Right lobe of liver (tissue), 6 donors: Measurements from ENCODE around the gene NPLOC4. TPM values are rescaled to one million over a fixed set of nuclear protein-coding genes. Genes with fewer than 3 reads are reported as not detected.
A peak's percentile ranks its signal among the peaks of the same experiment; 100 is the strongest.

Experiments
- ATAC-seq, 4 donors: fragments of 200-7000 bp; cut with Tn5 transposase; one replicate each; pipeline ENCODE4 v1.9.1; 2020; ENCODE audit warnings: mild to moderate bottlenecking in 4 of 4, moderate library complexity in 4 of 4
- DNase-seq, 3 donors: peaks; one replicate each; pipeline ENCODE4 v3.0.0-alpha.2; 2020
- H3K27ac ChIP-seq, 3 donors: fragments of 200-600 bp; one replicate each; pipeline ENCODE4 v1.8.0; 2022
- H3K27me3 ChIP-seq, 2 donors: fragments of 200-600 bp; one replicate each; pipeline ENCODE4 v1.8.0; 2022
- H3K36me3 ChIP-seq, 4 donors: fragments of 200-600 bp; sonication (generic) in 1 of 4; one replicate each; pipeline versions ENCODE4 v1.5.1 to v1.8.0; 2017 to 2022; ENCODE audit warnings: control low read depth in 1 of 4
- H3K4me1 ChIP-seq, 4 donors: fragments of 200-600 bp; sonication (generic) in 1 of 4; one replicate each; pipeline versions ENCODE4 v1.5.1 to v1.8.0; 2017 to 2022; ENCODE audit warnings: control low read depth in 1 of 4
- H3K4me3 ChIP-seq, 3 donors: fragments of 200-600 bp; one replicate each; pipeline ENCODE4 v1.8.0; 2022
- H3K9me3 ChIP-seq, 4 donors: fragments of 200-600 bp; sonication (generic) in 1 of 4; one replicate each; pipeline versions ENCODE4 v1.5.1 to v1.8.0; 2017 to 2022; ENCODE audit warnings: control low read depth in 1 of 4
- CTCF ChIP-seq, 4 donors: fragments of 200-600 bp in 3 of 4; fragments of 450-650 bp in 1 of 4; IDR thresholded peaks; one replicate each; pipeline versions ENCODE4 v1.5.1 to v1.8.0; 2016 to 2022; ENCODE audit warnings: antibody characterized with exemption in 4 of 4, mild to moderate bottlenecking in 2 of 4
- POLR2A ChIP-seq: fragments of 450-650 bp; IDR thresholded peaks from one replicate; pipeline ENCODE4 v1.6.1; 2017; ENCODE audit warnings: antibody characterized with exemption, mild to moderate bottlenecking
- WGBS: methylation state at CpG from one replicate; pipeline ENCODE4 v1.1.6; 2018; ENCODE audit warnings: low coverage, low lambda C conversion rate; ENCODE audit not compliant: insufficient coverage; ENCODE audit errors: missing lambda C conversion rate; 5-methylcytosine and 5-hydroxymethylcytosine counted together
- intact Hi-C, 2 donors: fragments of 100-400 bp; cut with DNase I; formaldehyde crosslinking; loops; one replicate each; pipeline versions ENCODE4 v1.11.2 to v1.14.1; 2022
- small RNA-seq, 2 experiments: library from RNA; depleted of rRNA; stranded (forward); fragments of <200 nt; gene quantifications; one replicate each; pipeline ENCODE3, GENCODE V24; 2016
- total RNA-seq, 6 experiments: library from RNA; depleted of rRNA in 2 of 6; stranded (reverse); fragments of >200 nt in 2 of 6; fragmentation: NEBNext Ultra II Directional in 3 of 6; extraction: Animal tissue kit (Norgen Biotek cat#: 25700) in 3 of 6; gene quantifications; one replicate each; pipeline versions ENCODE4 v1.1.0 to v1.2.4, GENCODE V29; 2016 to 2023
- donor health status: DM: no; HTN: yes; CAD: no.
- donor health status: DM: no; HTN: no; CAD: no.
- donor health status: DM: no; HTN: no; CAD: no.
- donor health status: DM: no; HTN: yes; CAD: no.
- donor health status: DM: no; HTN: yes; CAD: no.

NPLOC4 gene
- total RNA-seq, 6 experiments from 2014 or later, result 46.5 to 63.2 (median 55.8) TPM

GRCh38 chr17:81509972-81510784, 126.7 kb downstream of the NPLOC4 start:
- intact Hi-C loops, result no loop called here
- H3K4me1 ChIP-seq, result peaks cover 0 to 41% (median 4%) of the 10 kb centered on the region in 4 donors
- WGBS, result 12% methylated on average over 21 of the region's 22 CpGs
- H3K4me3 ChIP-seq, result peak overlapping the region; percentile 91 to 95 (median 93)
- H3K27me3 ChIP-seq, result no peaks in the 10 kb centered on the region
- peak overlapping the region in 2 of 3 donors; percentile 18 to 99 for H3K27ac ChIP-seq
- ATAC-seq (no peak), DNase-seq (peak in 1 of 3 donors; percentile 5)
- no peaks in the 10 kb centered on the region for H3K9me3 ChIP-seq
- no peak for TF ChIP-seq POLR2A
- TF ChIP-seq CTCF (IDR thresholded peaks at IDR 0.05), result no peak
- peaks cover 12 to 21% (median 20%) of the 10 kb centered on the region in 4 donors for H3K36me3 ChIP-seq

- TF ChIP-seq CTCF (IDR thresholded peaks at IDR 0.05) (no peak), POLR2A (no peak)
- Histone ChIP-seq H3K4me1 (peaks cover 0 to 40% (median 4%) of the 10 kb centered on the region in 4 donors), H3K27me3 (no peaks in the 10 kb centered on the region), H3K4me3 (peak overlapping the region; percentile 91 to 95 (median 93)), H3K36me3 (peaks cover 12 to 21% (median 20%) of the 10 kb centered on the region in 4 donors), H3K9me3 (no peaks in the 10 kb centered on the region), H3K27ac (peak overlapping the region in 2 of 3 donors; percentile 5 to 99)
- DNase-seq (peak in 1 of 3 donors; percentile 20), ATAC-seq (peak; percentile 4 to 22 (median 6))
- 17% methylated on average over 11 of the region's 12 CpGs for WGBS
- intact Hi-C loops, result no loop called here
These were observed 127.5 kb downstream of the NPLOC4 start for GRCh38 chr17:81509207-81509971.

DNA sequence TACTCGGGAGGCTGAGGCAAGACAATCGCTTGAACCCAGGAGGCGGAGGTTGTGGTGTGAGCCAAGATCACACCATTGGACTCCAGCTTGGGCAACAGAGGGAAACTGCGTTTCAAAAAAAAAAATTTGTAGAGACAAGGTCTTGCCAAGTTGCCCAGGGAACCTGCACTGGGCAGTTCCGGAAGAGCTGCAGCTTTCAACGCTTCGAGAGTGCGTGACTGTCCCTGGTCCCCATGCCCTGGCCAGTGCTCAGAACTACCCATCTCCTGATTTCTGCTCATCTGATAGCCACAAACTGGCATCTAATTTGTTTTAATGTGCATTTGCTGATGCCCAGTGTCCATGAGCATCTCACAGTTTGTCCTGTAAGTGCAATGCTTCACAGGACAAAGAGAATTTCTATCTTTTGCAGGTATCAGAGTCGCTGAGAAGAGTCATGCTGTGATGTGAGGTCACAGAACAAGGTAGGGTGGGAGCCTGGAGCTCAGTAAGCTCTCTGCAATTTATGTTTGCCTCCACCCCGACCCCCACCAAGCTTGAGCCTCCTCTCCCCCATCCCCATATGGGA, 128.2 kb downstream of the NPLOC4 start:
- peak in 3 of 4 donors; percentile 9 to 33 (median 24) for ATAC-seq

More for the DNA sequence above, 128.2 kb downstream of the NPLOC4 start:
- no peaks in the 10 kb centered on the region for H3K27me3 ChIP-seq
- no peaks in the 10 kb centered on the region for H3K9me3 ChIP-seq
- peaks cover 0 to 33% (median 4%) of the 10 kb centered on the region in 4 donors for H3K4me1 ChIP-seq
- intact Hi-C loops, result no loop called here
- peak in 1 of 3 donors; percentile 35 for DNase-seq
- TF ChIP-seq POLR2A (peak; percentile 59), CTCF (IDR thresholded peaks at IDR 0.05) (no peak)
- H3K27ac ChIP-seq, result peak overlapping the region in 1 of 3 donors; percentile 99
- peak overlapping the region in 1 of 3 donors; percentile 91 for H3K4me3 ChIP-seq
- peaks cover 12 to 21% (median 20%) of the 10 kb centered on the region in 4 donors for H3K36me3 ChIP-seq
- WGBS, result 17% methylated on average over 8 of the region's 10 CpGs

Small RNAs within 50 kb of the gene (small RNA-seq; reads per million reads assigned to genes)
- 0 reads per million in 2 experiments for gene RF00019

Other genes starting within 250 kb of the NPLOC4 start
- 1 to 10 TPM; 2.5 to 6.4 (median 4.9) TPM for gene BAHCC1, start 241.7 kb downstream of the NPLOC4 start, total RNA-seq
- 1,000 to 10,000 TPM in 3 of 6 experiments, 100 to 1,000 TPM in 3; 218 to 2,508 (median 1,326) TPM for gene ACTG1, start 124.3 kb downstream of the NPLOC4 start, total RNA-seq
- under 1 TPM in 1 of 6 experiments, not detected in 5; 0.22 TPM for gene FSCN2, start 108.7 kb downstream of the NPLOC4 start, total RNA-seq
- gene FAAP100, start 84.8 kb downstream of the NPLOC4 start, total RNA-seq, result 10 to 100 TPM; 13.1 to 17.1 (median 15.2) TPM
- gene TSPAN10, start 84 bp upstream of the NPLOC4 start, total RNA-seq, result 1 to 10 TPM in 1 of 6 experiments, under 1 TPM in 5; 0.18 to 1.2 (median 0.62) TPM
- gene PDE6G, start 19.4 kb upstream of the NPLOC4 start, total RNA-seq, result under 1 TPM in 4 of 6 experiments, not detected in 2; 0.40 to 0.93 (median 0.68) TPM
- gene OXLD1, start 29.5 kb upstream of the NPLOC4 start, total RNA-seq, result 10 to 100 TPM in 5 of 6 experiments, 1 to 10 TPM in 1; 8.3 to 24.3 (median 14.6) TPM
- 10 to 100 TPM in 1 of 6 experiments, 1 to 10 TPM in 5; 5.5 to 35.0 (median 6.5) TPM for gene CCDC137, start 29.6 kb upstream of the NPLOC4 start, total RNA-seq
- 10 to 100 TPM in 4 of 6 experiments, 1 to 10 TPM in 2; 5.3 to 16.8 (median 11.1) TPM for gene ARL16, start 46.7 kb upstream of the NPLOC4 start, total RNA-seq
- 10 to 100 TPM; 30.6 to 46.3 (median 37.3) TPM for gene HGS, start 46.9 kb upstream of the NPLOC4 start, total RNA-seq
- 100 to 1,000 TPM in 2 of 6 experiments, 10 to 100 TPM in 4; 43.8 to 119 (median 59.3) TPM for gene MRPL12, start 66.3 kb upstream of the NPLOC4 start, total RNA-seq
- 10 to 100 TPM; 35.6 to 92.0 (median 72.7) TPM for gene SLC25A10, start 75.2 kb upstream of the NPLOC4 start, total RNA-seq
- 100 to 1,000 TPM in 2 of 6 experiments, 10 to 100 TPM in 4; 39.5 to 146 (median 68.5) TPM for gene GCGR, start 167.0 kb upstream of the NPLOC4 start, total RNA-seq
- gene MCRIP1, start 196.2 kb upstream of the NPLOC4 start, total RNA-seq, result 10 to 100 TPM; 19.0 to 32.6 (median 25.7) TPM
- under 1 TPM in 3 of 6 experiments, not detected in 3; 0.27 to 0.62 (median 0.40) TPM for gene PPP1R27, start 197.9 kb upstream of the NPLOC4 start, total RNA-seq
- 1,000 to 10,000 TPM in 5 of 6 experiments, 100 to 1,000 TPM in 1; 856 to 5,039 (median 1,455) TPM for gene P4HB, start 223.4 kb upstream of the NPLOC4 start, total RNA-seq
- 100 to 1,000 TPM in 5 of 6 experiments, 10 to 100 TPM in 1; 92.4 to 162 (median 137) TPM for gene ARHGDIA, start 234.2 kb upstream of the NPLOC4 start, total RNA-seq